Astrocyte of the cerebellum (primary cell): ENCODE results near the gene MPLKIP.
"Not testable (repeated sequence)": the region's sequence is repeated elsewhere in the genome, so short reads cannot be mapped to it uniquely, and the experiment has no call there.

Experiments
- DNase-seq: peaks from one replicate; pipeline ENCODE4 v3.0.0-alpha.2; 2011; ENCODE audit warnings: low read depth
- H3K4me3 ChIP-seq: 2 replicates; pipeline ENCODE4 v1.5.1; 2011; ENCODE audit warnings: mild to moderate bottlenecking, low read depth, low read length, moderate library complexity
- CTCF ChIP-seq: IDR thresholded peaks from 2 replicates; pipeline ENCODE4 v1.5.1; 2012; ENCODE audit warnings: low read length, low read depth, moderate library complexity, mild to moderate bottlenecking; ENCODE audit errors: missing control alignments
- in situ Hi-C: cut with HindIII; loops from 2 replicates; pipeline ENCODE4 v1.10.0; 2017; ENCODE audit warnings: low sequenced_read_pairs

Gene MPLKIP

GRCh38 chr7:40134428-40135316 lies at the start of gene MPLKIP, which contains the start of gene SUGCT:
MPLKIP (minus strand) TSS chr7:40134622; CDS start chr7:40134567, 55 bp downstream.
SUGCT (plus strand) TSS chr7:40135005.
- TF ChIP-seq CTCF = peak; percentile 97
- peak within 1 kb of the TSS; percentile 98 for H3K4me3 ChIP-seq
- DNase-seq = peak; percentile 82
- in situ Hi-C loops = no loop called here

GRCh38 chr7:40182452-40182851 lies 48.0 kb upstream of the MPLKIP start:
- in situ Hi-C loops = no loop called here
- TF ChIP-seq CTCF = no peak
- H3K4me3 ChIP-seq = no peak overlapping the region
- no peak for DNase-seq

- TF ChIP-seq CTCF = no peak
- in situ Hi-C loops = no loop called here
- H3K4me3 ChIP-seq = no peak overlapping the region
- DNase-seq = no peak
These were observed 42.6 kb upstream of the MPLKIP start for GRCh38 chr7:40177071-40177470.

GRCh38 chr7:40175725-40176510 lies 41.5 kb upstream of the MPLKIP start:
- TF ChIP-seq CTCF = no peak
- in situ Hi-C loops = no loop called here
- H3K4me3 ChIP-seq = no peak overlapping the region
- peak; percentile 19 for DNase-seq

GRCh38 chr7:40175256-40175655 lies 40.8 kb upstream of the MPLKIP start:
- in situ Hi-C loops, DNase-seq, H3K4me3 ChIP-seq: not testable (repeated sequence)

- not testable (repeated sequence) for H3K4me3 ChIP-seq, DNase-seq
These were observed 38.7 kb upstream of the MPLKIP start for GRCh38 chr7:40173121-40173520.

GRCh38 chr7:40168266-40168665 lies 33.8 kb upstream of the MPLKIP start:
- H3K4me3 ChIP-seq, DNase-seq, in situ Hi-C loops: not testable (repeated sequence)

More at GRCh38 chr7:40173121-40173520, 38.7 kb upstream of the MPLKIP start:
- in situ Hi-C loops = not testable (repeated sequence)

- H3K4me3 ChIP-seq = no peak overlapping the region
- TF ChIP-seq CTCF = no peak
- in situ Hi-C loops = no loop called here
- no peak for DNase-seq
These were observed 32.9 kb upstream of the MPLKIP start for GRCh38 chr7:40167291-40167690.
